Measurements from ENCODE around the gene RPS6KC1. TPM values are rescaled to one million over a fixed set of nuclear protein-coding genes. Genes with fewer than 3 reads are reported as not detected.

Gene RPS6KC1
- polyA plus RNA-seq, 1 donor (not counting 4 experiments of a cell fraction or from before 2014, with no cell fraction given) = 13.0 TPM

GRCh38 chr1:213251972-213252371 lies 200.9 kb downstream of the RPS6KC1 start:
- dilution Hi-C loops (cut with MboI; ENCODE audit: extremely low pct_ligation_motif_present, low sequenced_read_pairs) = no loop called here
- Histone ChIP-seq H4K20me1 (ENCODE audit: control insufficient read depth, extremely low read depth, insufficient read depth, low read length) (no peaks in the 10 kb centered on the region), H3K79me2 (ENCODE audit: control insufficient read depth, insufficient read depth, low read length) (no peaks in the 10 kb centered on the region), H3K4me3 (ENCODE audit: control insufficient read depth in 2 of 3, extremely low read depth in 1 of 3, insufficient read depth in 2 of 3, low read depth in 1 of 3, low read length in 3 of 3) (no peak overlapping the region), H3K4me2 (ENCODE audit: control insufficient read depth, extremely low read depth, insufficient read depth, low read depth, low read length) (no peak overlapping the region), H3K9me1 (ENCODE audit: control insufficient read depth, extremely low read depth, insufficient read depth, low read length) (no peaks in the 10 kb centered on the region), H3K27ac (ENCODE audit: control insufficient read depth, insufficient read depth, low read length) (no peak overlapping the region), H3K4me1 (ENCODE audit: control insufficient read depth, extremely low read depth, insufficient read depth, low read length) (no peaks in the 10 kb centered on the region), H3K27me3 (ENCODE audit: control insufficient read depth, extremely low read depth, insufficient read depth, low read length) (no peaks in the 10 kb centered on the region), H3K9ac (ENCODE audit: control insufficient read depth, extremely low read depth, insufficient read depth, low read length) (no peak overlapping the region), H3K36me3 (ENCODE audit: control insufficient read depth in 2 of 2, extremely low read depth in 1 of 2, insufficient read depth in 2 of 2, low read length in 2 of 2) (no peaks in the 10 kb centered on the region), H3K9me3 (ENCODE audit: control insufficient read depth, low read depth, low read length) (no peaks in the 10 kb centered on the region), H2AFZ (ENCODE audit: control insufficient read depth, low read length) (no peak overlapping the region)
- FAIRE-seq (no peak), DNase-seq (ENCODE audit: low read depth, low spot score) (no peak)
- TF ChIP-seq EZH2 (IDR thresholded peaks at IDR 0.05; ENCODE audit: low read length) (no peak), CTCF (optimal IDR thresholded peaks at IDR 0.05 in 1 of 3, IDR thresholded peaks at IDR 0.05 in 1 of 3, conservative IDR thresholded peaks at IDR 0.05 in 1 of 3; ENCODE audit: extremely low read depth in 1 of 3, insufficient read depth in 2 of 3, low read length in 3 of 3) (no peak)

GRCh38 chr1:213256438-213257087 lies 205.5 kb downstream of the RPS6KC1 start:
- DNase-seq (ENCODE audit: low read depth, low spot score) (no peak), FAIRE-seq (no peak)
- dilution Hi-C loops (cut with MboI; ENCODE audit: extremely low pct_ligation_motif_present, low sequenced_read_pairs) = no loop called here
- H4K20me1 ChIP-seq (ENCODE audit: control insufficient read depth, extremely low read depth, insufficient read depth, low read length) = no peaks in the 10 kb centered on the region
- no peak overlapping the region for H3K4me2 ChIP-seq (ENCODE audit: control insufficient read depth, extremely low read depth, insufficient read depth, low read depth, low read length)
- no peaks in the 10 kb centered on the region for H3K9me3 ChIP-seq (ENCODE audit: control insufficient read depth, low read depth, low read length)
- no peak overlapping the region for H3K4me3 ChIP-seq (ENCODE audit: control insufficient read depth in 2 of 3, extremely low read depth in 1 of 3, insufficient read depth in 2 of 3, low read depth in 1 of 3, low read length in 3 of 3)
- TF ChIP-seq EZH2 (IDR thresholded peaks at IDR 0.05; ENCODE audit: low read length) (no peak), CTCF (optimal IDR thresholded peaks at IDR 0.05 in 1 of 3, IDR thresholded peaks at IDR 0.05 in 1 of 3, conservative IDR thresholded peaks at IDR 0.05 in 1 of 3; ENCODE audit: extremely low read depth in 1 of 3, insufficient read depth in 2 of 3, low read length in 3 of 3) (no peak)
- no peak overlapping the region for H3K9ac ChIP-seq (ENCODE audit: control insufficient read depth, extremely low read depth, insufficient read depth, low read length)
- H3K79me2 ChIP-seq (ENCODE audit: control insufficient read depth, insufficient read depth, low read length) = no peaks in the 10 kb centered on the region
- no peak overlapping the region for H3K27ac ChIP-seq (ENCODE audit: control insufficient read depth, insufficient read depth, low read length)
- no peaks in the 10 kb centered on the region for H3K9me1 ChIP-seq (ENCODE audit: control insufficient read depth, extremely low read depth, insufficient read depth, low read length)
- H3K27me3 ChIP-seq (ENCODE audit: control insufficient read depth, extremely low read depth, insufficient read depth, low read length) = no peaks in the 10 kb centered on the region
- H3K36me3 ChIP-seq (ENCODE audit: control insufficient read depth in 2 of 2, extremely low read depth in 1 of 2, insufficient read depth in 2 of 2, low read length in 2 of 2) = no peaks in the 10 kb centered on the region
- H2AFZ ChIP-seq (ENCODE audit: control insufficient read depth, low read length) = no peak overlapping the region
- no peaks in the 10 kb centered on the region for H3K4me1 ChIP-seq (ENCODE audit: control insufficient read depth, extremely low read depth, insufficient read depth, low read length)

Data from keratinocyte (primary cell).